Stimulated activated CD4-positive, alpha-beta T cell treated with anti-CD3 and anti-CD28 coated beads, Interleukin-15, amount 100 ng/mL, for 48 hours (primary cell): ENCODE results near the gene GTF3C5.
"Not testable (repeated sequence)": the region's sequence is repeated elsewhere in the genome, so short reads cannot be mapped to it uniquely, and the experiment has no call there.

Experiments used
- DNase-seq, 2 donors: peaks; one replicate each; pipeline ENCODE4 v3.0.0-alpha.2; 2020; ENCODE audit warnings: low read depth in 2 of 2

The GTF3C5 gene

GRCh38 chr9:133030317-133031129, at the start of gene GTF3C5:
Gene GTF3C5, plus strand, starts transcription at chr9:133030997. Its CDS starts 15 bp downstream, at chr9:133031012.
- peak; percentile 86 to 87 for DNase-seq

- no peak for DNase-seq
Measured at GRCh38 chr9:132982458-132982857, 48.3 kb upstream of the GTF3C5 start.

- no peak for DNase-seq
Measured at GRCh38 chr9:132983491-132984201, 47.2 kb upstream of the GTF3C5 start.

GRCh38 chr9:132984202-132985070, 46.4 kb upstream of the GTF3C5 start:
- DNase-seq, result no peak

- no peak for DNase-seq
Measured at GRCh38 chr9:132985071-132985350, 45.8 kb upstream of the GTF3C5 start.

- no peak for DNase-seq
Measured at GRCh38 chr9:132985489-132985888, 45.3 kb upstream of the GTF3C5 start.

GRCh38 chr9:132986114-132986513, 44.7 kb upstream of the GTF3C5 start:
- DNase-seq, result no peak

- no peak for DNase-seq
Measured at GRCh38 chr9:132986640-132987620, 43.9 kb upstream of the GTF3C5 start.

GRCh38 chr9:132988244-132989013, 42.4 kb upstream of the GTF3C5 start:
- DNase-seq, result no peak

- no peak for DNase-seq
Measured at GRCh38 chr9:132989014-132989310, 41.8 kb upstream of the GTF3C5 start.

GRCh38 chr9:132989414-132989996, 41.3 kb upstream of the GTF3C5 start:
- no peak for DNase-seq

GRCh38 chr9:132989998-132990557, 40.7 kb upstream of the GTF3C5 start:
- not testable (repeated sequence) for DNase-seq

- no peak for DNase-seq
Measured at GRCh38 chr9:132990781-132991180, 40.0 kb upstream of the GTF3C5 start.

GRCh38 chr9:132991351-132992300, 39.2 kb upstream of the GTF3C5 start:
- DNase-seq, result no peak

GRCh38 chr9:132993511-132993939, 37.3 kb upstream of the GTF3C5 start:
- DNase-seq, result no peak

GRCh38 chr9:132994410-132995120, 36.2 kb upstream of the GTF3C5 start:
- DNase-seq, result no peak

GRCh38 chr9:132995121-132995420, 35.7 kb upstream of the GTF3C5 start:
- DNase-seq, result no peak

GRCh38 chr9:132995879-132996278, 34.9 kb upstream of the GTF3C5 start:
- DNase-seq, result no peak
